ENCODE results near the gene CRACR2B.

CRACR2B gene

DNA sequence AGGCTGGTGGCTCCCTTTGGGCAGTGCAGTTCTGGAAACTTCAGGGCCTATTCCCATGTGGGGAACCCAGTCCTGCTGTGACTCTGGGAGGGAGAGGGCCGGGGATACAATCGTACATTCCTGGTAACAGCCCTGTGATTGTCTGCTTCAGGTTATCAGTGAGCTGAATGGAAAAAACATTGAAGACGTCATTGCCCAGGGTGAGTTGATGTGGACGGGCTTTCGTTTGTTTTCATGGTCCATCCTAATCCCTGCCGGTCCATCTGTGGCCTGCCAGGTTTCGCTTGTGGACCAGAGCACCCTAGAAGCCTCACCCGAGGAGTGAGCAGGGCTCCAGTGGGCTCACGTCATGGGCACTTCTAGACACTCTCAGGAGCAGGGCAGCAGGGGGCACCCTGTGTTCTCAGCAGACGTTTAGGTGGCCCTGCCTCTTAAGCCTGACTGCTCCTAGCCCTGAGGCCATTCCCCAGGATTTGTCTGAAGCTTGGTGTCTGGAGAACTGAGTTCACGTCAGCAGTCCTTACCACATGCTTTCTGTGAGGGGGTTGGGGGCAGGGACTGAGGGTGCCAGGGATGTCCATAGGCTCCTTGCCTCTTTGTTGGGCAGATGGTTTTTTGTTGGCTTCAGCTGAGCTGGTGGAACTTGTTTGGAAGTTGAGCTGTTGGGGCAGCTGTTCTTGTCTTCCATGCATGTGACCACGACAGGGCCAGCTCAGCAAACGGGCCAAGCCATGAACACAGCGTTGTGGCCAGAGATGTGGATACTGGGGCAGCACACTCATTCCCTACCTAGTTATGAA is 16.1 kb upstream of the CRACR2B start:
- peak; percentile 69 for DNase-seq

DNA sequence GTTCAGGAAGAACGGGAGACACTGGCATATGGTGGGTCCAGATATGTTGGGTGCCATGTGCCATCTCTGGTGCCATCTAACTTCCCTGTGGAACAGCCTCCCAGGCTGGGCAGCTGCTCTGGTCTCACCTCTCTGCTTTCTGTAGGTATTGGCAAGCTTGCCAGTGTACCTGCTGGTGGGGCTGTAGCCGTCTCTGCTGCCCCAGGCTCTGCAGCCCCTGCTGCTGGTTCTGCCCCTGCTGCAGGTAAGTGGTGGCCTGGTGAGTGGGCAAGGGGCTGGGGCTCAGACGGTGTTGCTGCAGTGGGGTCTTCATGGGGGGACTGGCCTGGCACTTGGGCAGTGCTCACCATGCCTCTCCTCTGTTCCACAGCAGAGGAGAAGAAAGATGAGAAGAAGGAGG is 15.3 kb upstream of the CRACR2B start:
- no peak for DNase-seq

DNA sequence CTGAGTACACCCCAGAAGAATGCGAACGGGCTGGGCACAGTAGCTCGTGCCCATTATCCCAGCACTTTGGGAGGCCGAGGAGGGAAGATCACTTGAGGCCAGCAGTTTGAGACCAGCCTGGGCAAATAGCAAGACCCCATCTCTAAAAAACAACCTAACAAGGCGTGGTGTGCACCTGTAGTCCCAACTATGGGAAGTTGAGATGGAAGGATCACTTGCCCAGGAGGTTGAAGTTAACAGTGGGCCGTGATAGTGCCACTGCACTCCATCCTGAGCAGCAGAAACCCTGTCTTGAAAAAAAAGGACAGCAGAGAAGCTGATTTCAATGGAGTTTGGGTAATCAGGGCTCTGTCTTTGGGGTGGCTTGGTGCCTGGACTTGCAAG is 14.7 kb upstream of the CRACR2B start:
- no peak for DNase-seq

DNA sequence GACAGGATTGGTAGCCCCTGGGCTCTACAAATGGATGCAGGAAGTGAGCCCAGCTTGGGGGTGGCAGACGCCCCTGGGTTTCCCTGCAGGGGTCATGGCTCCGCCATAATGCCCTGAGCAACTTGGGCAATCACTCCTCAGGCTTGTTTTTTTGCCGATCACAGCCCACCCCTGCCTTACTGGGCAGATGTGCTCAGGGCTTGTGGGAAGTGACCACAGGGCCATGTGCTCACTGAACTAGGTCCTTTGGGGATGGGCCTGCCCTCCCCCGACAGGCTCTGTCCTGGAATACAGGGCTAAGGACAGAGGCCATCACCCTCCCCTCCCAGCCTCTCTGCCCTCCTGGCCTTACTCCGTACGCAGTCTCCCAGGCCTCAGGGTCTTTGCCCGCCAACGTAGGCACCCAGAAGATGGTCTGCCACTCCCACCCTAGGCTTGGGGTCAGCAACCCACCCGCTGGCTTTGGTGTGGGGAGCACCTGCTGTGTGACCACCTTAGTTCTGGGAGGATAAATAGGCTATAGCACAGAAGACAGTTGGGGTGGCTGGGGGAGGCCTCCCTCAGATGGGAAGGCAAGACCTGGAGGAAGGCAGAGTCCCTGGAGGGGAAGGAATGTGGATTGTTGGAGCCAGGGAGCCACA is 14.1 kb upstream of the CRACR2B start:
- no peak for DNase-seq

DNA sequence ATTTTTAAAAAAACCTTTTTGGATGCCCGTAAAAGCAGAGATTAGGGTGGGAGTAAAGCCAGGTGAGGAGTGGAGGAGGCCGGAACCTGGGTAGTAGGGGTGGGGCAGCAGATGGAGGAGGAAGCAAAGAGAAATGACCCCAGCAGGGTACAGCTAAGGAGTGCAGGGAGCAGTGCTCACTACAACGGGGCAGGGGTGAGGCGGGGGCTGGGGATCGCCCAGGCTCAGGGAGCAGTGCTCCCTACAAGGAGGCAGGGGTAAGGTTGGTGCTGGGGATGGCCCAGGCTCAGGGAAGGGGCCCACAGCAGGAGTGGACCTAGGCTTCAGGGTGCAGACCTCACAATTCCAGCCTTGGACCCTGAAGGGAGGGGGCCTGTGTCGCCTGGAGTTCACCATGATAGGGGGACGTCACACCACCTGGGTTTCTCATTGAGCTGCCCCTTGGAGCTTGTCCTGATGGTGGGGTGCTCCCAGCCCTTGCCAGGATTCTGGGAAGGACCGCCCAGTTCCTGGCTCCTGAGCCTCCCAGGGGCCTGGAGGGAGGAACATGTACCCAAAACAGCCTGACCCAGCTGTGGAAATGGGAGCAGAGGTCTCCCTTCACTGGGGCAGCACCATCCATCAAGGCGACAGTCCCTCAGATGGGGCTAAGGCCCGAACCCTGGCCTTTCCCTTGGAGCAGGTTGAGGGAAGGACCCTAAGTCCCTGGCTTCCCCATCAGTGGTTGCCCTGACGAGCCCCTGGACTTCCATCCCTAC is 11.9 kb upstream of the CRACR2B start:
- no peak for DNase-seq

DNA sequence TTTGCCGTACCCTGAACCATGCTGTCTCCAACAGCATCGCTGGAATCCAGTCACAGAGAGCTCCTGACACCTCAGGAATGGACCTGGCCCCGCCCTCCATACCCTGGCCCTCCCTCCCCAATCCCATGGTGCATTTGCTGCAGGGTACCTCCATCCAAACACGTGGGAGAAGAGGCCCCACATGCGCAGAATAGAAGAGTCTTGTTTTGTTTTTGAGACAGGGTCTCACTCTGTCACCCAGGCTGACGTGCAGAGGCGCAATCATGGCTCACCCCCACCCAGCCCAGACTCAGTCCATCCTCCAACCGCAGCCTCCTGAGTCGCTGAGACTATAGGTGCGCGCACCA is 11.3 kb upstream of the CRACR2B start:
- no peak for DNase-seq

DNA sequence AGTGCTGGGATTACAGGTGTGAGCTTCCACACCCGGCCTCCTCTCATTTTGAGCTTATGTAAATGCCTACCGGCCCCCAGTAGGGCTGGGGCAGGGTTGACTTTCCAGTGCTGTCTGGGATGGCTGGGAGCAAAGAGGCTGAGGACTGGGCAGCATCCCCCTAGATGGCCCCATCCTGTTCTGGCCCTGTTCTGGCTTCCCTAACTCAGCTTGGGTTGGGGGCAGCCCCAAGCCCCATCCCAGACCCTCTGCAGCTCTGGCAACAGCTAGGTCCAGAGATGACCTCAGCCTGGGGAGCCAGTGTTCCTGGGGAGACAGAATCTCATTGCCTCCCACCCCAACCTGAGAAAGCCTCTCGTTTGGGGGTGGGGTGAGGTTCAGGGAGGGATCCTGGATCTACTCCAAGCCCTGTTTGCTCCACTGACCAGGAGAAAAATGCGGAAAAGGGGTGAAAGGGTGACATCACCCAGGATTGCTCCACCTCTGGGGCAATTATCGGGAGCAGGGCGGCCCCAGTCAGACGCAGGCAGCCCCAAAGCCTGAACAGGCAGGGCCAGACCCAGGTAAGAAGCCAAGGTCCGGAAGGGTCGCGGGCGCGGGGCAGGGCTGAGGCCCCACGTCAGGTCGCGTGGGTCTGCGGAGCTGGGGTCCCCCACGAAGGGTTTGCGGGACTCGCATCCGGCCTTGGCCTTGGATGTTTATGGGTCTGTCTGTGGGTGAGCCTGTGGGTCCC is 9.2 kb upstream of the CRACR2B start, which contains the start of gene PNPLA2:
Gene PNPLA2 (plus strand): TSS at position 519 of the 733 bp plus-strand sequence. CDS start 805 bp downstream, outside the sequence.
- DNase-seq = no peak

DNA sequence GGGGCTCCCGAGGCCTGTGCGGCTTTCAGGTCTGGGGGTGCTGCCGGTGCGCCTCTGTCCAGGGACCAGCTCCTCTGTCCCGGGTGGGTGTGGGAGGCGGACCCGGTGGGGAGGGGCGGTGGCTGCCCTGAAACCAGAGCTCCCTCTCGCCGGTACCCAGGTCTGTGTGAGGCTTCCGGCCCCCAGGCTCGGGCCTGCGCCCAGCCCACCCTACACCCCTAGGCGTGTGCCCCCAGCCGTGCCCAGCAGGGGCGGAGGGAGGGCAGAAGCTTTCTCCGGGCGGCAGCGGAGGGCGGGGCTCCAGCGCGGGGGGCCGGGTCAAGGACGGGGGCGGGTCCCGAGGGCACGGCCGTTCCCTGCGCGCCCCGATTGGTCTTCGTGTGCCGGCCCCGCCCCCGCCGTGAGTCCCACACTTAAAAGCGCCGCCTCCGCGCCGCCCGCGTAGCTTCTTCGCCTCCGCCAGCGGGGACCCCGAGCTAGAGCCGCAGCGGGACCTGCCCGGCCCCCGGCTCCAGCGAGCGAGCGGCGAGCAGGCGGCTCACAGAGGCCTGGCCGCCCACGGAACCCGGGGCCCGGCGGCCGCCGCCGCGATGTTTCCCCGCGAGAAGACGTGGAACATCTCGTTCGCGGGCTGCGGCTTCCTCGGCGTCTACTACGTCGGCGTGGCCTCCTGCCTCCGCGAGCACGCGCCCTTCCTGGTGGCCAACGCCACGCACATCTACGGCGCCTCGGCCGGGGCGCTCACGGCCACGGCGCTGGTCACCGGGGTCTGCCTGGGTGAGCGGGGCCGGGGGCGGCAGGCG is 8.4 kb upstream of the CRACR2B start:
- DNase-seq = peak; percentile 96

DNA sequence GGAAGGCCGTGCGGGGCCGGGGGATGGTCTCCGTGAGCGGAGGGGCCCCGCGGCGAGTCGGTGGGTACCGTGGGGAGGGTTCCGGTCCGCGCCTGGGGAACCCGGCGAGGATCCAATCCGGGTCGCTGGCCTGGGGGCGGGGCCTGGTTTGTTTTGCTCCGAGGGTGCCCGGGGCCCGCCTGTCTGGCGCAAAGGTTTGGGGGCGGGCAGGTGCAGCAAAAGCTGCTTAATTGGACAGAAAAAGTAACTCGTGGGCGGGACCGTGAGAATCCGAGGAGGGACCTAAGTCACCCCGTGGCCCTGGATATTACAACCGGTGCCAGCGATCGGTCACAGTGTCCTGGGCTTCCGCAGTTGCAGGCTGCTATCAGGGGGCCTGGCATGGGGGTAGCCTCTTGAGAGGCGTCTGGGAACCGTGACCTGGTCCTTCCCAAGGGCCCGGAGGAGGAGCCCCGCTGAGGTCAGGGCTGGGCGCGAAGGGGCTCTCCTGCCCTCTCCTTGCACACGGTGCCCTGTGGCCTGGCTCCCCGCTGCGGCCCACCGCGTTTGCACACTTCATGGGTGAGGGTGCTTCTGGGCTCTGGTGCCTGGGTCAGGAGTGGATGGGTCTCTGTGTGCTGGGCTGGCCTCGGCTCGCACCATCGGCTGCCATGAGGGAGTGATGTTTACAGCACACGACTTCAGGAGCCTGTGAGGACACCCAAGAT is 7.6 kb upstream of the CRACR2B start:
- DNase-seq = peak; percentile 98

DNA sequence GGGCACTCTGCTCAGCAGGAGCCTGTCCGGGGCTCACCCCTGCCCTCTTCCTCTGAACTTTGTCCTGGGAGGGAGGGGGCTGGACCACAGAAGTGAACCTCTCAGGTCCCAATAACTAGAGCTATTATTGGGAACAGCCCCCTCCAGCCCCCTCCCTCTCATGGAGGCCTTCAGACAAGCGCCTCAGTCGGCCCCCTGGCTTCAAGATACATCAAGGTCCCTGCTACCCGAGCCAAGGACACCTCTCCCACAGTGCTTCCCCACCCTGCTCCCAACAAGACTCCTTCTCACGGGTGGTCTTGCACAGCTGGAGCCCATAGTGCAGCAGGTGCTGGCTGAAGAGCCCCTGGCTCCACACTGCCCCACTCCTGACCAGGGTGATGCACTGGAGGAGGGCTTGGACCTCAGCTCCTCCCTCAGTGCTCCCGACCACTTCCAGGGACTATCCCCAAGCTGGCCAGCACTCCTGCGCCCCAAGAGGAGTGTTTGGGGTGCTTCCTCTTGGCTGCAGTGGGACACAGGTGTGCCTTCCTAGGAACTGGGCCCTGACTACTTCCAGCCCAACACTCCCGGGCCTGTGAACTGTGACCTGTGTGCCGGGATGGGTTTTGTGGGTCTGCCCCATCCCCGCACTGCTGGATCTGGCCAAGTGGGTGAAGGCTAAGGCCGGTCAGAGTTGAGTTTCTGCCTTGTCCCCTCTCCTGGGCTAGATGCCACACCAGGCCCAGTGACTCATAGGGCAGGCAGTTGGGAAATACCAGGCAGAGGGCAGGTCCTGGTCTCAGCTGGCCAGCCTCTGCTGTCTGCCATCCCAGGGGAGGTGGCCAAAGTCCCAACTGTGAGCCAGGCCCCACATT is 6.8 kb upstream of the CRACR2B start:
- no peak for DNase-seq

DNA sequence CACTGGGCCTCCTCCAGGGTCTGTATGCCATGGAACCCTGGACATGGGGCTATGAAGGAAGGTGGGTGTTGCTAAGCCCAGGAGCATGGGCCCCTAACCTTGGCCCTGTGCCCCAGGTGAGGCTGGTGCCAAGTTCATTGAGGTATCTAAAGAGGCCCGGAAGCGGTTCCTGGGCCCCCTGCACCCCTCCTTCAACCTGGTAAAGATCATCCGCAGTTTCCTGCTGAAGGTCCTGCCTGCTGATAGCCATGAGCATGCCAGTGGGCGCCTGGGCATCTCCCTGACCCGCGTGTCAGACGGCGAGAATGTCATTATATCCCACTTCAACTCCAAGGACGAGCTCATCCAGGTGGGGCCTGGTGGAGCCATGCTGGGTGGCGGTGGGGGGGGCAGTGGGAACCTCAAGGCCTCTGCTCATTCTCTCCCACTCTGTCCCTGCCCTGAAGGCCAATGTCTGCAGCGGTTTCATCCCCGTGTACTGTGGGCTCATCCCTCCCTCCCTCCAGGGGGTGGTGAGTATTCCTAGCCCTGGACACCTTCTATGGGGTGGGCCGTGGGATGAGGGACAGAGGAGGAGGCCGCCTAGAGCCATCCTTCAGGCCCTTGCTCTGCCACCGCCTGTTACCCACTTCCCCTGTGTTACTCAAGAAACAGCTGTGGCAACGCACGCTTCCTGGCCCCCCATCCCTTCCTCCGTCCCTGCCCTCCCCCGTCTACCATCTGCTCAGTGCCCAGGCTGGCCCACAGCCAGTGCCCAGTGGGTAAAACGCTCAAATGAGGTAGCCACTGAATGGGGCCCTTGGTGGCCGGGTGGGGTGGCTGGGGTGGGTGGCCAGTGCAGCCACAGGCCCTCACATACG is 6.0 kb upstream of the CRACR2B start:
- DNase-seq = peak; percentile 69

DNA sequence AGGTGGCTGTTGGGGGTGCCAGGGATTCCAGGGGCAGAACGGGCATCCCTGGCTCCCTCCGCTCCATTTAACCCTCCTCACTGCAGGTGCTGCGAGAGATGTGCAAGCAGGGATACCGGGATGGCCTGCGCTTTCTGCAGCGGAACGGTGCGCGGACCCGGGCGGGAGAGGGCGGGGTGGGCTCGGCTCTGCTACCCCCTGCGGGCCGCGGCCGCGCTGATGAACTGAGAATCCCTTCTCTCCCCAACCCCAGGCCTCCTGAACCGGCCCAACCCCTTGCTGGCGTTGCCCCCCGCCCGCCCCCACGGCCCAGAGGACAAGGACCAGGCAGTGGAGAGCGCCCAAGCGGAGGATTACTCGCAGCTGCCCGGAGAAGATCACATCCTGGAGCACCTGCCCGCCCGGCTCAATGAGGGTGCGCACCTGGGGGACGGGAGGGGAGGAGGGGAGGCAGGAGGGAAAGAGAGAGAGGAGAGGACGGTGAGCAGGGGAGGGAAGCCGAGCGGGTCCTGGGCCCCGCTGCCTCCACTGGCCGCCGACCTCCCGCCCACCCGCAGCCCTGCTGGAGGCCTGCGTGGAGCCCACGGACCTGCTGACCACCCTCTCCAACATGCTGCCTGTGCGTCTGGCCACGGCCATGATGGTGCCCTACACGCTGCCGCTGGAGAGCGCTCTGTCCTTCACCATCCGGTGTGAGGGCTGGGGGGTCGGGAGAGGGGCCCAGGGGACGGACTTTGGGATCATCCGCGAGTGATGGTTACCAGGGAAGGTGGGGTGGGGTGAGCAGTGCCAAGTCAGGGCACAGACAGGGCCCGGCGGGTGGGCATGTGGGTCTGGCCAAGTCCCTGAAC is 4.1 kb upstream of the CRACR2B start:
- no peak for DNase-seq

DNA sequence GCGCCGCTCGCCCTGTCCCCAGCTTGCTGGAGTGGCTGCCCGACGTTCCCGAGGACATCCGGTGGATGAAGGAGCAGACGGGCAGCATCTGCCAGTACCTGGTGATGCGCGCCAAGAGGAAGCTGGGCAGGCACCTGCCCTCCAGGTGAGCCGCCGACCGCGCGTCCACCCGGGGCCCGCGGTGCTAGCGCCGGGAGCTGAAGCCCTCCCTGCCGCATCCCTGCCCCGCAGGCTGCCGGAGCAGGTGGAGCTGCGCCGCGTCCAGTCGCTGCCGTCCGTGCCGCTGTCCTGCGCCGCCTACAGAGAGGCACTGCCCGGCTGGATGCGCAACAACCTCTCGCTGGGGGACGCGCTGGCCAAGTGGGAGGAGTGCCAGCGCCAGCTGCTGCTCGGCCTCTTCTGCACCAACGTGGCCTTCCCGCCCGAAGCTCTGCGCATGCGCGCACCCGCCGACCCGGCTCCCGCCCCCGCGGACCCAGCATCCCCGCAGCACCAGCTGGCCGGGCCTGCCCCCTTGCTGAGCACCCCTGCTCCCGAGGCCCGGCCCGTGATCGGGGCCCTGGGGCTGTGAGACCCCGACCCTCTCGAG is 3.3 kb upstream of the CRACR2B start:
- DNase-seq = no peak

DNA sequence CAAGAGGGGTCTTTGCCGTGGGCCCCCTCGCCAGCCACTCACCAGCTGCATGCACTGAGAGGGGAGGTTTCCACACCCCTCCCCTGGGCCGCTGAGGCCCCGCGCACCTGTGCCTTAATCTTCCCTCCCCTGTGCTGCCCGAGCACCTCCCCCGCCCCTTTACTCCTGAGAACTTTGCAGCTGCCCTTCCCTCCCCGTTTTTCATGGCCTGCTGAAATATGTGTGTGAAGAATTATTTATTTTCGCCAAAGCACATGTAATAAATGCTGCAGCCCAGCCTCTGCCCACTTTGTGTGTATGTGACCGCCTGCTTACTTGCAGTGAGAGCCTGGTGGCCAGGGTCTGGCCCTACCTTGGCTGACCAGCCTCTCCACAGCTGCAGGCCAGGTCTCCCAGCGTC is 2.8 kb upstream of the CRACR2B start:
- no peak for DNase-seq

DNA sequence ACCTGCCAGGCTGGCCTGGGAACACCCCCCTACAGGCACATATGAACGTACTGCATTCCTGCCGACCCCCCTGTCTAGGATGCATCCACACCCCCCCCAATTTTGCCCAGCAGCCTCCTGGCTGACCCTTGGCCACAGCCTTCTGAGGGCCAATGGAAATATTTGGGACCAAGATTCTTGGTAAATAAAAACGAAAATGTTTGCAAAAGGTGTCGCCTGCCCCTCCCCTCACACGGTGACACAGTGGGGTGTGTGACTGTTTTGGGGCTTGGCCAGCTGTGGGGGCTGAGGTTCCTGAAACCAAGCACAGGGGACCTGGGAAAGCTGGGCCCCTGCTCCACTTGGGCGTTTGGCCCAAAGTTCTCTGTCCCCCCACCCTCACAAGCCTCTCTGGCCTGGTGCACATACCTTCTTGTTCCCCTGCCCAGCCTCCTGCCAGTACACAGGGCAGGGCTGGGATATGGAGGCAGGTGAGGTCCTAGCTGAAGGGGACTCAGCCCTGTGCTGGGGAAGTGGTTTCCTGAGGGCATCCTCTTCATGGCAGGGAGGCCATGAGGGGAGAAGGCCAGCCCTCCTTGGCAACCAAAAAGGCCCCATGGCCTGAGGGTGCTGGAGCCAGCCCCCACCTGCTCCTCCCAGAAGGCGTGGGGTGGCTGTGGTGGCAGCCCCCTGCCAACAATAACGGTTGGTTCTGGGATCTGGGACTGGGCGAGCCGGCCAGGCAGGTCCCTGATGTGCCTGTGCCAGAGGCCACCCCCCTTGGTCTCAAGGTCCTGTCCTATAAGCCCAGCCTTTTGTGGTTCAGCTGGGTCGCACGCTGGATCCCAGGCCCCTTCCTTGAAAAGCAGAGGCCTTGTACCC is 2.1 kb upstream of the CRACR2B start:
- DNase-seq = no peak

DNA sequence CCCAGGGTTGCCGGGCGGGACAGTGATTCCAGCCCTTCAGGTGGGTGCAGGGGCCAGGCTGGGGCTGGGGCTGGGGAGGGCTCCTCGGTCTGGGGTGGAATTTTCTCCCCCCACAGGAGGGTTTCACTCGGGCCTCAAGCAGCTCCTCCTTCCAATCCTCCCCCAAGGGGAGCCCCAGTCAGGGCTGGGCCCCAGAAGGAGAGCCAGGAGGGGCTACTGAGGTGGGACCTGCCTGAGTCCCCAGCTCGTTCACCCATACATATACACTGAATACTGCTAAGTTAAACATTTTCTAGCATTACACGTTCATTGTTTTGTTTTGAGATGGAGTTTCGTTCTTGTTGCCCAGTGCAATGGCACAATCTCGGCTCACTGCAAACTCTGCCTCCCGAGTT is 1.5 kb upstream of the CRACR2B start:
- DNase-seq = no peak

DNA sequence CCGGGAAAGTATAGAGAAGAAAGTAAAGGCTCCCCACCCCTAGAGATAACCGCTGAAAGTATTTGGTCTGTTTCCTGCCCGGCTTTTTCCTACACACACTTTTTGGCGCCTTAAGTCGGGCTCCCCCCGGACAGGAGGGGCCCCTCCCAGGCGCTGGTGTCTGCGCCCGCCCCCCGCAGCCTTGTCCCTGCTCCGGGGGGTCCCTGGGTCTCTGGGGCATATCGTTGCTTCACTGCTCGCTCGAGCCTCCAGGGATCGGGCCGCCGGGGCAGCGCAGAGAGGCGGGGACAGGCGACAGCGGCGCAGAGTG is 928 bp upstream of the CRACR2B start:
- no peak for DNase-seq
